HS-5 (cell line): ENCODE data around the gene SCD.

ENCODE experiments used
- DNase-seq: peaks from one replicate; pipeline ENCODE4 v3.0.0-alpha.2; 2012; ENCODE audit warnings: low read depth

Gene SCD

GRCh38 chr10:100401631-100402328 lies 54.7 kb downstream of the SCD start:
- no peak for DNase-seq

DNA sequence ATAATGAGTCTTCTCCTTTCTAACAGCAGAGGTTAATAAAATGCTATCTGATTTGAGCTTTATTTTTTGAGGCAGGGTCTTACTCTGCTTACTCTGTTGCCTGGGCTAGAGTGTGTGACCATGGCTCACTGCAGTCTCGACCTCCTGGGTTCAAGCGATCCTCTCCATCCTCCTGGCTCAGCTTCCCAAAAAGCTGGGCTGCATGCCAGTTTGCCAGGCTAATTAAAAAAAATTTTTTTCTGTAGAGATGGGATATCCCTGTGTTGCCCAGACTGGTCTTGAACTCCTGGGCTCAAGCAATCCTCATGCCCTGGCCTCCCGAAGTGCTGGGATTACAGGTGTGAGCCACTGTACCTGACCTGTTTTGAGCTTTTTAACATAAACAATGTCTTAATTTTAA lies 56.7 kb downstream of the SCD start:
- DNase-seq, result no peak

GRCh38 chr10:100413173-100413572 lies 66.1 kb downstream of the SCD start:
- DNase-seq, result no peak
